IPS DF 19.7 (cell line): ENCODE data around the gene PAPSS2.
"Not testable (repeated sequence)": the region's sequence is repeated elsewhere in the genome, so short reads cannot be mapped to it uniquely, and the experiment has no call there.

ENCODE experiments used
- DNase-seq: peaks from one replicate; pipeline ENCODE4 v3.0.0-alpha.2; 2013; ENCODE audit warnings: low read depth, low spot score

PAPSS2 gene

GRCh38 chr10:87642988-87643387, 16.7 kb upstream of the PAPSS2 start:
- DNase-seq, result no peak

DNA sequence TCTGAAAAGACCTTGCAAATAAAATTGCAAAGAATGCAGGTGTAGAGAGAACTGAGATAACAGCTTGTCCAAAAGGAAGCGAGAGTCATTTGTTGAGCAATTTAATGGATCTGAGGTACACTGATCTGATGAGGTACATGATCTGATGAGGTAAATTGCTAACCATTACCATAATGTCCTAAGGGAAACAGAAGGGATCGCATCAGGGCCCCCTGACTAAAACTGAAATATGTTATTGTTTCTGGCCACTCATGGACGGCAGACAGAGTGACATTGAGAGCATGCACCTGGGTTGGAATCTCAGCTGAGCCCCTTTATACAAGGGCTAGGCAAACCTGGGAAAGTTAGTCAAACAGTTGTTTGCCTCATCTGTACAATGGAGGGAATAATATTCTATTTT, 15.8 kb upstream of the PAPSS2 start:
- no peak for DNase-seq

DNA sequence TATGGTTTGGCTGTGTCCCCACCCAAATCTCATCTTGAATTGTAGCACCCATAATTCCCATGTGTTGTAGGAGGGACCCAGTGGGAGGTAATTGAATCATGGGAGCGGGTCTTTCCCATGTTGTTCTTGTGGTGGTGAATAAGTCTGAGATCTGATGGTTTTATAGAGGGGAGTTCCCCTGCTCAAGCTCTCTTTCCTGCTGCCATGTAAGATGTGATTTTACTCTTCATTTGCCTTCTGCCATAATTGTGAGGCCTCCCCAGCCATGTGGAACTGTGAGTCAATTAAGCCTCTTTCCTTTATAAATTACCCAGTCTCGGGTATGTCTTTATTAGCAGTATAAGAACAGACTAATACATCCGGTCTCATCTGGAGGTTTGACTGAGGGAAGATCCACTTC, 15.2 kb upstream of the PAPSS2 start:
- not testable (repeated sequence) for DNase-seq

GRCh38 chr10:87646192-87646909, 13.3 kb upstream of the PAPSS2 start:
- DNase-seq, result no peak

- no peak for DNase-seq
Observed at GRCh38 chr10:87646935-87647334, 12.7 kb upstream of the PAPSS2 start.

DNA sequence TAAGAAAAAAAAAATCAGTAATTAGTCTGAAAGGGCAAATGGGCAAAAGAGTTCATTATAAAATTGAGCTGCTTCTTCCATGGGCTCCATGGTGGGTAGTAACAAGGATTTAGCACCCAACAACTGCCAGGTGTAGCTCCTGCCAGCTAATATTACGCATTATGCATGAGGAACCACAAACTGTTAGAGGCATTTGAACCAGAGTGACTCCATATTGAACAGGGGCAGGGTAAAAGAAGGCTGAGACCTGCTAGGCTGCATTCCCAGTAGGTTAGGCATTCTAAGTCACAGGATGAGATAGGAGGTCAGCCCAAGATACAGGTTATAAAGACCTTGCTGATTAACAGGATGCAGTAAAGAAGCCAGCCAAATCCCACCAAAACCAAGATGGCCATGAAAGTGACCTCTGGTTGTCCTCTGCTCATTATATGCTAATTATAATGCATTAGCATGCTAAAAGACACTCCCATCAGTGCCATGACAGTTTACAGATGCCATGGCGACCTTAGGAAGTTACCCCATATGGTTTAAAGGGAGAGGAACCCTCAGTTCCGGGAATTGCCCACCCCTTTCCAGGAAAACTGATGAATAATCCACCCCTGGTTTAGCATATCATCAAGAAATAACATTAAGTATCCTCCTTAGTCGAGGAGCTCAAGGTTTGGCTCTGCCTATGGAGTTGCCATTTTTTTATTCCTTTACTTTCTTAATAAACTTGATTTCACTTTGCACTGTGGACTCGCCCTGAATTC, 8.7 kb upstream of the PAPSS2 start:
- no peak for DNase-seq

DNA sequence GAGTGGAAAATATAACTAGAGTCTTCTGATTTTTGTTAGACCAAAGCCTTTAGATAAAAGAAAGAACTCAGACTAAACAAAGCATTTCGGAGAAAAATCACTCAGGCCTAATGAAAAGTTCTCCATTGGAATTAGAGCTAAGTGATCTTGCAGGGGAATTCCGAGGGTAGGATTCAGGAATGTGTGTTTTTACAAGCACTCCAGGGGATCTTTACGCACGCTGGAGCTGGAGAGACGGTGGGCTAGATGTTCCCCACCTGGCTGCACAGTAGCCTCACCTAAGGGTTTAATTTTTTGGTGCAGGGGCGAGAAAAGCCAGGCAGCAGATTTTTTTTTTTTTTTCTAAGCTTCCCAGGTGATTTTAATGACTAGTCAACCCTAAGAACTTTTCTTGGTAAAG, 7.9 kb upstream of the PAPSS2 start:
- no peak for DNase-seq

DNA sequence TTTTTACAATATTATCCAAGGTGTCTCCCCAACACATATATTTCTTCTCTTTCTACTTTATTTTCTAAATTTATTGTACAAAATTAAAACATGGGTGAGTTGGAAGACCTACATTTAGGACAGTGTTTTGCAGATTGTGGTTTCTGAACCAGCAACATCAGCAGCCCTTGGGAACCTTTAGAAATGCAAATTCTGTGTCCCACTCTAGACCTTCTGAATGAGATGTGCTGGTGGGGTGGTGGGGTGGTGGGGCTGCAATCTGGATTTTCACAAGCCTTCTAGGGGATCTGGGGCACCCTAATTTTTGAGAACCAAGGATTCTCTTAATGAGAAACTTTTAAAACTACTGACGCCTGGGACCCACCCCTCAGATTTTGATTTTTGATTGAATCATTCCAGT, 7.4 kb upstream of the PAPSS2 start:
- DNase-seq, result no peak

- no peak for DNase-seq
Observed at GRCh38 chr10:87654212-87654611, 5.5 kb upstream of the PAPSS2 start.

DNA sequence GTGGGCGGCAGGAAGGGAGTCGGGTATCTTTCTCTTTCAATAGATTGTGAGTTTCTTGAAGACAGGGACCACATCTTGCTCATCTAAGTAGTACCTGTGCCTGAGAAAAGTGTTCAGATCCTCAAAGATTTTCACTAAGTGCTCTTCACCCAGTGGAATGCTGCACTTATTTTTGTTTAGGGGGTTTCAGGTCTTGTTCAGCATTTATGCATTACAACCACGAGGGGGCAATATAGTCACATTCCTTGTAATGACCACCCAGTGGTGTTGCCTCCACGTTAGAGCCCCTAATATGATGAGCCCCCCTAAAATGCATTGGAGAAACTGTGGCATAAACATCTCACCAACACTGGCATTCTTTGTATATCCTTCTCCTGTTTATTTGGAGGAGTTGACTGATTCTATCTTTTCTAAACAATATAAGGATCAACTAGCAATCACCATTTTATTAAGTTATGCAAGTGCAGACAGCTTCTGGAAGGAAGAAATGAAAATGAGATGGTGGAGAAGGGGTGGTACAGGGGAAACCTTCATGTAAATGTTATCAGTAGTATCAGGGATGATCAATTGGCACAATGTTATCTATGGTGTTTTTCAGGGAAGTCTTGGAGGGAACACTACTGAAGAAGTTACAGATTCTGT, 3.1 kb upstream of the PAPSS2 start:
- DNase-seq, result no peak

- no peak for DNase-seq
Observed at GRCh38 chr10:87657371-87657770, 2.3 kb upstream of the PAPSS2 start.

- no peak for DNase-seq
Observed at GRCh38 chr10:87658321-87658795, 1.3 kb upstream of the PAPSS2 start.

- DNase-seq, result peak; percentile 76
Observed at GRCh38 chr10:87658858-87659555, 671 bp upstream of the PAPSS2 start.

GRCh38 chr10:87660484-87661133, 931 bp downstream of the PAPSS2 start:
- no peak for DNase-seq

DNA sequence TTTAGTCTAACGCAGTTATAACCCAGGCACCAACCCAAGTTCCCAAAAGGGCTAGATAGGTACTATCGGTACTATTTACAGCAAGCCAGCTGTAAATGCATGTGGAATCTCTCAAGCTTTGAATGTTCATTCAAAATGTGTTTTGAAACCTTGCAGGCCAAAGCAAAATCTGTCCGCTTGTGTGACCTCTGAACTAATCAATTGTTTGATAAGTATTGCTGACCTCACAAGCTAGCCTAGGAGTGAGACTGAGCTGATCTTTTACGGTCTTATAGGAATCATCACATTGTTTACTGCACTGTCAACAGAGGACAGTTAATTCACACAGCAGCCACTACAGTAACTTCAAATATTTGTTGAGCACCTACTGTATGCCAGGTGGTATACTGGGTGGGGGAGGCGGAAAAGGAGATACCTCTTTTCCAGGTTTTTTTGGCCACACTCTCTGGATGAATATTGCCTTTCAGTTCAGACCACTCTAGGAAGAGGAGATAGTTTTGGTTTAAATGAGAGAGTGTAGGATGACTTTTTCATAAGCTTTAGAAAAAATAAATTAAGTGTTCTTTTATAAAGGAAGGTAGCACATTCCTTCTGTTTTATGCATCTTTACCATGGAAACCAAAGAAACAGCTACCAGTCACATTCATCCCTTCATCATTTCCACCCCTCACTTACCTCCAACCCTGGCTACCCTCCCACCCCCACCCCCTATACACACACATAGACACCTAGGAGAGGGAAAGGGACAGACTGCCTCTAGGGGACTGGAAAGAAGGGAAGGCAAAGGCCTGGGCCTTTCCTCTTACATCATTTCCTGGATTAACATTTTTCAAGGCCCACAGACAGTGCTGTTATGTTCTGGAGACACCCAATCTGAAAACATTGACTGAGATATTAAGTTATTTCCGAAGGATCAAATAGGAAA, 2.4 kb downstream of the PAPSS2 start:
- no peak for DNase-seq

GRCh38 chr10:87664276-87664701, 4.6 kb downstream of the PAPSS2 start:
- no peak for DNase-seq

DNA sequence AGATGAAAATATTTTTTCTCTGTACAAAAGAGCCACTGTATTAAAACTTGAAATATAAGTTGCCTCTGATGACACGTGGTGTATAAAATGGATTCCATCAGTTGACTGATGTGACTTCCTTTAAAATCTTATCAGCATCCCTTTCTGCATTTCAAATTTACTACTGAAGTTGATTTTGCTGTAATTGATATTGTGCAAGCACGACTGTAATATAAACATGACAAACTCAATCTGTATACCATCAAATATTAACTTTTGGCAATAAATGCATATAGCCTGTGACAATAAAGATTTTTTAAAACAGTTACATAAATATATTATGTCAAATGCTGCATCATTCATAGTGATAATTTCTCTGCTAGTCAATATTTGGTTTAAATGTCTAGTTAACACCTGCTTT, 7.8 kb downstream of the PAPSS2 start:
- no peak for DNase-seq

- DNase-seq, result no peak
Observed at GRCh38 chr10:87668324-87669074, 8.8 kb downstream of the PAPSS2 start.

- DNase-seq, result no peak
Observed at GRCh38 chr10:87669752-87670151, 10.1 kb downstream of the PAPSS2 start.

DNA sequence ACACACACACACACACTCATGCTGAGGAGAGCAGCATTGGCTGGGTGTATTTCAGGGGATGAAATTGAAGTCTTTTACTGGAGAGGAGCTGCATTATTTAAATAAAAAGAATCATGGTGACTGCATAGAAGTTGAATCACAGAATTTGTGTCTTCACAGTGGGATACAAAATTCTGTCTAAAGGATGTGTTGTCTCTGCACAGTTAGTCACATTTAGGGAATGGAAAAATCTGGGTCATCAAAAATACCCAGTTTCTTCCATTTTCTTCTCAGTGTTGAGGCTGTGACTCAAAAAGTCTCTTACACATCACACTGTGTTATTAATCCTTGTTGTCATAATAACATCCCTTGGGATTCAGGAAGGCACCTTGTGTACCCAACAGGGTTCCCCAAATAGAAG, 10.9 kb downstream of the PAPSS2 start:
- DNase-seq, result no peak
